GM08714 (cell line): ENCODE results near the gene ATG9A.

Source experiments
- H3K4me3 ChIP-seq: fragments of 200-500 bp; sonication (Bioruptor generic); 2 replicates; pipeline ENCODE4 v1.5.1; 2014; ENCODE audit warnings: mild to moderate bottlenecking, low read length, inconsistent platforms
- ZNF274 ChIP-seq: IDR thresholded peaks from 2 replicates; pipeline ENCODE4 v1.6.1; 2012; ENCODE audit warnings: mild to moderate bottlenecking, low read depth, low read length

ATG9A gene

DNA sequence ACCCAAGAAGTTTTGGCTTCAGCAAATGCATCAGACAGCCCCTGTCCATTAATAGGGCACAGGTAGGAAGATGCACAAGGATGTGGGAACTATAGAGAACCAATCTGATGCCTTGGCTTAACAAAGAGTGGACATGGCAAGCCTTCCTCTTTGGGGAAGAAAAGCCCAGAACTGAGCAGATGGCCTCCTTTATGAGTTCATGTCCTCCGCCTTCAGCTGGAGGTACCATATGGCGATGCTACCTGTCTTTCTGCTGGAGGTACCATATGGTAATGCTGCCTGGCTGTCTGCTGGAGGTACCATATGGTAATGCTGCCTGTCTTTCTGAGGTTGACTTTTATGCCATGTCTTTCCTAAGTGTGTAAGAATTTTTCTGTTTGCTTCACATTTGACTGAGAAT, 45.3 kb downstream of the ATG9A start:
- H3K4me3 ChIP-seq: no peak overlapping the region
- TF ChIP-seq ZNF274: no peak

DNA sequence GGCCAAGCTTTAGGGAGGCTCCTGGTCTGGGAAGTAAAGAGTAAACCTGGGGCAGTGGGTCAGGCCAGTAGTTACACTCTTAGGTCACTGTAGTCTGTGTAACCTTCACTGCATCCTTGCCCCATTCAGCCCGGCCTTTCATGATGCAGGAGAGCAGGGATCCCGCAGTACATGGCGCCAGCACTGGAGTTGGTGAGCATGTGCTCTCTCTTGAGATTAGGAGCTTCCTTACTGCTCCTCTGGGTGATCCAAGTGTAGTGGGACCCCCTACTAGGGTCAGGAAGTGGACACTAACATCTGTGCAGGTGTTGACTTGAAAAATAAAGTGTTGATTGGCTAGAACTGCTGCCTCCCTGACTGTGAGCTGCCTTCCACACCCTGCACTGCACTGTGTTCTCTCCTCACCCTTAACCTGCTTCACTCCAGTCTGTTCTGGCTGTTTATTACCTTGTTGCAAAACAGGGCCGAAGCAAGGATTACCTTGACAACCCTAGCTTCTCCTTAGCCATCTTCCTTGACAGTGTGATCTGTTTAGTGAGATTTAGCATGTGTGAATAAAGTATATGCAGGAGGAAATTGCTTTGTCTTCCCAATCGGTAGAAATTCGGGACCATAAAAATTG, 46.2 kb downstream of the ATG9A start:
- no peak for TF ChIP-seq ZNF274
- H3K4me3 ChIP-seq: no peak overlapping the region

DNA sequence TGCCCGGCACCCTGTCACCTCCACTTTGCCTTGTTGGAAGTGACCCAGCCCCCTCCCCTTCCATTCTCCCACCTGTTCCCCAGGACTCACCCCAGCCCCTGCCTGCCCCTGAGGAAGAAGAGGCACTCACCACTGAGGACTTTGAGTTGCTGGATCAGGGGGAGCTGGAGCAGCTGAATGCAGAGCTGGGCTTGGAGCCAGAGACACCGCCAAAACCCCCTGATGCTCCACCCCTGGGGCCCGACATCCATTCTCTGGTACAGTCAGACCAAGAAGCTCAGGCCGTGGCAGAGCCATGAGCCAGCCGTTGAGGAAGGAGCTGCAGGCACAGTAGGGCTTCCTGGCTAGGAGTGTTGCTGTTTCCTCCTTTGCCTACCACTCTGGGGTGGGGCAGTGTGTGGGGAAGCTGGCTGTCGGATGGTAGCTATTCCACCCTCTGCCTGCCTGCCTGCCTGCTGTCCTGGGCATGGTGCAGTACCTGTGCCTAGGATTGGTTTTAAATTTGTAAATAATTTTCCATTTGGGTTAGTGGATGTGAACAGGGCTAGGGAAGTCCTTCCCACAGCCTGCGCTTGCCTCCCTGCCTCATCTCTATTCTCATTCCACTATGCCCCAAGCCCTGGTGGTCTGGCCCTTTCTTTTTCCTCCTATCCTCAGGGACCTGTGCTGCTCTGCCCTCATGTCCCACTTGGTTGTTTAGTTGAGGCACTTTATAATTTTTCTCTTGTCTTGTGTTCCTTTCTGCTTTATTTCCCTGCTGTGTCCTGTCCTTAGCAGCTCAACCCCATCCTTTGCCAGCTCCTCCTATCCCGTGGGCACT, 46.9 kb downstream of the ATG9A start:
- no peak overlapping the region for H3K4me3 ChIP-seq
- no peak for TF ChIP-seq ZNF274

DNA sequence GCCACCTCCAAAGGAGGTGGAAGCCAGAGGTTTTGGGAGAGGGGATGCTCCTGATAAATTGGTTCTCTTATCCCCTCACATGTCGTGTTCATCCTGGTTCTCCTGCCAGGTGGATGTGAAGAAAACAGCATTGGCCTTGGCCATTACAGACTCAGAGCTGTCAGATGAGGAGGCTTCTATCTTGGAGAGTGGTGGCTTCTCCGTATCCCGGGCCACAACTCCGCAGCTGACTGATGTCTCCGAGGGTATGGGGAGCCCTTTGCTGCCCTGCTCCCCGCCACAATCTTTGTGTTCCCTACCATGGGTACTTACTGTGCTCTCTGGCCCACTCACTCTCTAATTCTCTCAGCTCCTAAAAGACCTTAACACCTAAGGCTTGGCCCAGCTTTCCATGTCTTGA, 47.9 kb downstream of the ATG9A start:
- no peak overlapping the region for H3K4me3 ChIP-seq
- TF ChIP-seq ZNF274: no peak

DNA sequence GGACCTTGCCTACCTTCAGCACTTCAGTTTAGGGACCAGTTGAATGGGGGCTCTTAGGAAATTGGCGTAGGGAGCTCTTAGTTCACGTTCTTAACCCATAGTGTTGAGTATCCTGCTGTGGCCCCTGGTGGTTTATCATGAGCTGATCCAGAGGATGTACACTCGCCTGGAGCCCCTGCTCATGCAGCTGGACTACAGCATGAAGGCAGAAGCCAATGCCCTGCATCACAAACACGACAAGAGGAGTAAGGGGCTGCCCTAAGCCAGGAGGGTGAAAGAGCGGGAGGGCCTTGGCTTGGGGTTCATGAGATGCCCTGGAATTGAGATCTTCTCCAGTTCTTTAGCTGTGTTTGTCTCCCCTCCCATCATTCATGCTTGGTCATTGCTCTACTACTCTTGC, 48.5 kb downstream of the ATG9A start:
- no peak overlapping the region for H3K4me3 ChIP-seq
- no peak for TF ChIP-seq ZNF274

DNA sequence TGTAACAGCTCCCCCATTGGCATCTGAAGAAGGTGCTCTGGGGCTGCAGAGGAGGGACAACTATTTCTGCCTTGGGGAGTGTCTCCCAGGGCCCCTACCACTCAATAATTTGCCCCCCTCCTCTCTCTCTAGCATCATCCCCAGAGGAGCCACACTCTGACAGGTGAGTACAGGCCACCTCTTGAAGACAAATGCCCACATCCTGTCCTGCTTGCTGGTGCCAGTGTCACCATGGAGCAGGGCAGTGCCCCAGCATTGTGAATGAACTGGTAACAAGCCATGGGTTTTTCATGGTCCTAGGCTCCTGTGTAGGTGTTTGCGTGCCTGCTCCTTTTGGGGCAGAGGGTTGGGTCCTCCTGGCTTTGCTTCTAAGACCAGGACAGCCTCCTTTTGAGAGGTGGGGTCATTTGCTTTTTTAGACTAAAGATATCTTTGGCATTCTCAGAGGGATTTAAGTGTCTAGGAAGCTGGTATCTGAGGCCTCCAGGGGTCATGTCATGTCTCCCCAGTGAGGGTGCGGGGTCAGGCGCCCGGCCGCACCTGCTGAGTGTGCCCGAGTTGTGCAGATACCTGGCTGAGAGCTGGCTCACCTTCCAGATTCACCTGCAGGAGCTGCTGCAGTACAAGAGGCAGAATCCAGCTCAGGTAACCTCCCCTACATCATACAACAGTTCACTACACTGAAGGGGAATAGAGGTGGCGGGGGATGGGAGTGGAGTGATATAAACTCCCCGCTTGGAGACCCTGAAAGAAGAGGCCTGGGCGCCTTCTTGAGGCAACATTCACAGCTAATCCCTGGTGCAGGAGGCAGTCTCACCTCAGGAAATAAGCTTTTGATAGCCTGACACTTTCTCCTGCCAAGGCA, 49.6 kb downstream of the ATG9A start:
- TF ChIP-seq ZNF274: no peak
- no peak overlapping the region for H3K4me3 ChIP-seq

DNA sequence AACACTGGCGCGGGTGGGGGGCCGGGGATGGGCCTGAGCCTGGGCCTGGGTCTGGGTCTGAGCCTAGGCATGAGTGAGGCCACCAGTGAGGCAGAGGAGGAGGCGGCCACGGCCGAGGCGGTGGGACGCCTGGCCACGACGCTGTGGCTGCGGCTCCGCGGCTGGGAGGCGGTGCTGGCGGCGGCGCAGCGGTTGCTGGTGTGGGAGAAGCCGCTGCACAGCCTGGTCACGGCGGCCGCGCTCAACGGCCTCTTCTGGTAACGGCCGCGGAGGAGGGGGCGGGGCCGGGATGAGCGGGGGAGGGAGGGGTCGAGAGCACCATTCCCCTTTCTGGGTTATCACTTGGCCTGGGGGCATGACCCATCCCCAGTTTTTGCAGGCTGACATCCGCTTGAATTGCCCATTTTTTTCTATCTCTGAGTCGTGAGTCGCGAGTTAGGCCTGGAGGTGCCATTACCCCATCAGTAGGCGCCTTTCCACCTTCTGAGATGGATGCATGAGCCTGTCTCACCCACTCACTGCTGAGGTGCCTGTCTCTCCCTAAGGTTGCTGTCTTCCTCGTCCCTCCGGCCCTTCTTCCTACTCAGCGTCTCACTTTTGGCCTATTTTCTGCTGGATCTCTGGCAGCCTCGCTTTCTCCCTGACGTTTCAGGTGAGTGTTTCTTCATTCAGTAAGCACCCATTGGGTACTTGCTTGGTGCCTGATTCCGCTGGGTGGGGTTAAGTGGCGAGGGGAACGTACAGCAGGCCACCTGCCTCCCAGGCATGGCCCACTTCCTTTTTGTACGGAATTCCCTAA, 50.9 kb downstream of the ATG9A start:
- peak overlapping the region; percentile 68 for H3K4me3 ChIP-seq
- TF ChIP-seq ZNF274: no peak

DNA sequence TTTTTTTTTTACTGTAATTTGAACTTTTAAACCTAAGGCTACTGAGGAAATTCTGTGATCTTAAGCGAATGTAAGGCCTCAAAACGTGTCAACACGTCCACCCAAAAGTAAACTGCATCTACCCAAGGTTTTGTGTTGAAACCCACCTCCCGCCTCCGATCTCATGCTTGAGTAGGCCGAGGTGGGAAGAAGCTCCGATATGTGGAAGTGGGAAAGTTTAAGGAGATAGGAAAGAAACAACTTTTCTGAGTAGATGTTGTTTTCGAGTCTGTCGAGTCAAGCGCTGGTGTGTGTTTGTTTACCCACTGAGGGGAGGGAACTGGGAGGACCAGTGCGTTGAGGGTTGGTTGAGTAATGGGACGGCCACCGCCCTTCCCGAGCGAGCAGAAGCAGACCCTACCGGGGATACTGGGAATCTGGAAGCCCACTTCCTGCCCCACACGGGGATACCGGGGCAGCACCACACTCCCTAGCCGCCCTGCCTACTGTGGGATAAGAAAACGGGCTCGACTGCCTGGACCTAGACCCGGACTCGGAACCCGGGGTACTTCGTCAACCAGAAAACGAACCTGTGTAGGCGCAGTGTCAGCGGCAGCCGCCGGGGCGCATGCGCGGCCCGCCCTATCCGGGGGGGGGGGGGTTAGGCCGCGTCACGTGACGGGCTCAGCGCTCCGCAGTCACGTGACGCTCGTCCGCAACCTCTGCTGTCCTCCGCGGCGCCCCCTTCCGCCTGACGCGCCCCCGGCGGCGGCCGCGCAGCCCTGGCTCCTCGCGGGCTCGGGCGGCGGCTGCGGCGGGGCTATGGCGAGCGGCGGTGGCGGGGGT, 51.7 kb downstream of the ATG9A start, which contains the start of gene RETREG2:
RETREG2 (plus strand) TSS at position 724 of the 825 bp plus-strand sequence; CDS start at position 802, 78 bp downstream.
- TF ChIP-seq ZNF274: no peak
- H3K4me3 ChIP-seq: peak within 1 kb of the TSS; percentile 68

DNA sequence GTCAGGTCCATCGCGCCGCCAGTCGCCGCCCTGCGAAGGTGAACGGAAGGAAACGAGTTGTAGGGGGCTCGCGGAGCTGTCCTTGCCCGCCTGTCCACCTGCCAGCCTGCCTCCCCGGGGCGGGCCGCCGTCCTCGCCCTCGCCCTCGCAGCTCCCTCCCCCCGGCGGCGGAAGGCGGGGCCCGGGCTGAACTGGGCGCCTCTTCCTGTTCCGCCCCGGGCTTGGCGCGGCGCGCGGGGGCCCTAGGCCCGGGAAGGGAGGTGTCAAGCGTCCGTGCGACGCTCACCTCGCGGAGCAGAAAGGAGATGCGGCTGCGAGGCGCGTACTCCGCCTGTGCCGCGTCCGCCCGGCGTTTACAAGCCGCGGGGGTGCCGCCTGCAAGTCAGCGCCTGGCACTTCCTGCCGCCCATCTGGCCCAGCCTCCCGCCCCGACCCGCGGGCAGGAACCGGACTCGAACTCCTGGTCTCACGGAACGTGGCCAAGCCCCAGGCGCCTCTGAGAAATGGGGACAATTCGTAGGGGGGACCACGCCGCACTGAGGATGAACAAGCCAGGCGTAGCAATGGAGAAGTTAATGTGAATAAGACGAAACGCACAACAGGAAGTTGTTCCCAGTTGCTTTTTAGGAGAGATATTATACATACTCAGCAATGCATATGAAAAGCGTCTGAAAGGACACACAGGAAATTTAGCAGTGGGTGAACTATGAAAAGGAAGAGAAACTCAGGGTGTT, 52.5 kb downstream of the ATG9A start, which contains the start of gene CNPPD1:
CNPPD1 (minus strand) TSS at position 108 of the 734 bp plus-strand sequence; CDS start at position 11, 97 bp downstream.
- H3K4me3 ChIP-seq: peak within 1 kb of the TSS; percentile 68
- no peak for TF ChIP-seq ZNF274

DNA sequence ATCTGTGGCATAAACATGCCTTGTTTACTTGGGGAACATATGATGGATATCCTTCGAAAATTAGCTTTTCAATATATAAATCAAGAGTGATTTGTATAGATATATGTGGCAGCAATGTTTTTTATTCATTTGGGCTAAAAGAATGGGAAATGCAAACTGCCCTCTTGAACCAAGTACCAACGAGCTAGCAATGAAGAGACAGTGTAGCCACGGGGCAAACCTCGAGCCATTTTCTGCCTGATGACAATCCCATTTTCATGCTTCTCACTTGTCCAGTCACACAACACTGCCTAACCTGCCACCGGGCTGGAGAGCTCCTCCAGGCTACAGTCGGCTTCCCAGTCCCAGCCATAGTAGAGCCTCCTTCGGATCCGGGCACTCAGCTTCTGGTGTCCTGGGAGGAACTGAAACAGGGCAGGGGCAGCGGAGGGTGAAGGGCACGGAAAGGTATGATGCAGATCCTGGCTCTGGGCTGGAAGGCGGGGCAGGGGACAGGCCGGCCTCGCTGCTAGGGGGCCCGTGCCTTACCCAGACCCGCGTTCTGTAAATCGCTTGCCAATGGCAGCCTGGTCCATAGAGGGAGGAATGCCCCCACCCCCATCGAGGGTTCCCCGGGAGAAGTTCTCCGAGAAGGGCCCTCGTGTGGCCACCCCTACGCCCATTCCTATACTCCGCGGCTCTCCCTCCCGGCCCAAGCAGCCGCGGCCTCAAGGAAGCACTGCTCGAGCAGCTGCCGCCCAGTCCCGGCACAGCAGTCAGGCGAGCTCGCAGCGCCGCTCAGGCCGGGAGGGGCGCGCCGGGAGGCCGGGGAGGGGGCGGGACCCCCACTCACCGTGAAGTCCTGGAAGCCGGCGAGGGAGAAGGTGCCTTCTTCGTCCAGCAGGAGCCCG, 53.3 kb downstream of the ATG9A start:
- no peak for TF ChIP-seq ZNF274
- peak overlapping the region; percentile 68 for H3K4me3 ChIP-seq

DNA sequence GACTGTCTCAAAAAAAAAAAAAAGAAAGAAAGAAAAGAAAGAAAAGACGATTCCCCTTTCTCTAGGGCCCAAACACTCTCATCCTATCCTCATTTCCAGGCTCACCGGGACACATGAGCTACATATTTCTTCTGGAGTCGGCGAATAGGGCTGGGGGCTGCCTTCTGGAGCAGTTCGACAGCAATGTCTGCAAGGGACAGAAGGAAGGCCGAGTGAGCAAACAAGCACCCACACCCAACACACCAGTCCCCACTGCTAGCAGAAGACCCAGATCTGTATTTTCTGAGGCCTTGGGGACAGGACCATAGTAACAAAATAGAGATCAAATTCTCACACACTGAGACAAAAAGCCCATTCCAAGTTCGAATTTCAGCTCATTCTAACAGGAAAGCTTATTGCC, 54.0 kb downstream of the ATG9A start:
- no peak overlapping the region; the same call in 1 of the 2 replicates for H3K4me3 ChIP-seq

DNA sequence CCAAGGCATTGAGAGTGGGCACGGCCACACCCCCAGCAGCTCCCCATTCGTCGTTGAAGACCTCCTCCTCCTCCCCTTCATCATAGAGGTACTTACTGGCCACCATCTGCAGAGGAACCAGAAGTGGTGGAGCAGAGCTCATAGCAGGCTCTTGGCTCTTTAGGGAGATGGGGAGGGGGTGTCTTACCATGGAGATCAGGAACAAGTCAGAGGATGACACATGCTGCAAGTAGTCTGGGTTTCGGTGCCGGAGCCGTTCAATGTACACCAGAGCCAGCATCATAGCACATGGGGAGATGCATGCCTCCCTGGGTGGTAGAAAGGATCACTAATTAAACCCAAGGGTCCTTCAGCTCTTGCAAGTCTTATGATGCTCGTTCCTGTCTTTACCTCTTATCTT, 54.6 kb downstream of the ATG9A start:
- H3K4me3 ChIP-seq: no peak overlapping the region
- no peak for TF ChIP-seq ZNF274

More for the DNA sequence above, 54.0 kb downstream of the ATG9A start:
- no peak for TF ChIP-seq ZNF274
